Astrocyte of the hippocampus (primary cell): Measurements from ENCODE around the gene CTTNBP2NL.

Experiments
- DNase-seq: peaks from one replicate; pipeline ENCODE4 v3.0.0; 2011; ENCODE audit warnings: low read depth, low spot score

CTTNBP2NL gene, protein sequence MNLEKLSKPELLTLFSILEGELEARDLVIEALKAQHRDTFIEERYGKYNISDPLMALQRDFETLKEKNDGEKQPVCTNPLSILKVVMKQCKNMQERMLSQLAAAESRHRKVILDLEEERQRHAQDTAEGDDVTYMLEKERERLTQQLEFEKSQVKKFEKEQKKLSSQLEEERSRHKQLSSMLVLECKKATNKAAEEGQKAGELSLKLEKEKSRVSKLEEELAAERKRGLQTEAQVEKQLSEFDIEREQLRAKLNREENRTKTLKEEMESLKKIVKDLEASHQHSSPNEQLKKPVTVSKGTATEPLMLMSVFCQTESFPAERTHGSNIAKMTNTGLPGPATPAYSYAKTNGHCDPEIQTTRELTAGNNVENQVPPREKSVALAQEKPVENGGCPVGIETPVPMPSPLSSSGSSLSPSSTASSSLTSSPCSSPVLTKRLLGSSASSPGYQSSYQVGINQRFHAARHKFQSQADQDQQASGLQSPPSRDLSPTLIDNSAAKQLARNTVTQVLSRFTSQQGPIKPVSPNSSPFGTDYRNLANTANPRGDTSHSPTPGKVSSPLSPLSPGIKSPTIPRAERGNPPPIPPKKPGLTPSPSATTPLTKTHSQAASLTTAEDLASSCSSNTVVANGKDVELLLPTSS

DNA sequence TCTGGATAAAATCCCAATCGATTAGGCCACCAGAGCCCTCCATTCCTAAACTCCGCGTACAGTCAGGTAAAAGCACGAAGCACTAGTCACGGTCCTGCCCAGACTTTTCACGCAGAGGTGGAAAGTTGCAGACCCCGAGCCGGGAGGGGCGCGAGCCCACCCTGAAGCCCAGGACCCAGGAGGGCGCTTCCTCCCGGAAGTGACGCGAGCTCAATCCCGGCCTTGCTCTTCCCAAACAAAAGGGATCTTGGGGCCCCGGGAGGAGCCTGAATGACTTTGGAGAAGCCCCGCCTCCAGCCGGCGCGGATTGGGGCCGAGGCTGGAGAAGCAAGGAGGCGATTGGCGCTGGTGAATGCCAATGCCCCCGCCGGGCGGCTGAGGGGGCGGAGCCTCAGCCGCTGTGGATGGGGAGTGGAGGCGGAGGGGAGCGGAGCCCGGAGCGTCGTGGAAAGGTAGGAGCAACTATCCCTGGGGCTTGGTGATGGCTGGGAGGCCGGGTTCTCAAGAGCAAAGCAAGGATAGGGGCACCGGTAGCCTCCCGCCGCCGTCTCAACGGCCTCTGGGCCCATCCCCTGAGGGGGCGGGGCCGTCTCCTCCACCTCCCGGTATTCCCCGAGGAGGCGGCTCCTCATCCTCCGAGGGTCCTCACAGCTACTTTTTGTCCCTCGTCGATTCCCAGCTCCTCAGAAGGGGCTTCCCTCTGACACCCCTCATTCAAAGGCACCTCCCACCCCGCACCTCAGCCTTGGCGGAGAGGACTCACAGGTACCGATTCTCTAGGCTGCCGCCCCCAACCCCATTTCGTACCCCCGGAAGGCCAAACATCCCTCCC, at the start of gene CTTNBP2NL:
CTTNBP2NL (plus strand) TSS at position 394 of the 832 bp plus-strand sequence. CDS start 19,952 bp downstream, outside the sequence.
- peak; percentile 99 for DNase-seq

DNA sequence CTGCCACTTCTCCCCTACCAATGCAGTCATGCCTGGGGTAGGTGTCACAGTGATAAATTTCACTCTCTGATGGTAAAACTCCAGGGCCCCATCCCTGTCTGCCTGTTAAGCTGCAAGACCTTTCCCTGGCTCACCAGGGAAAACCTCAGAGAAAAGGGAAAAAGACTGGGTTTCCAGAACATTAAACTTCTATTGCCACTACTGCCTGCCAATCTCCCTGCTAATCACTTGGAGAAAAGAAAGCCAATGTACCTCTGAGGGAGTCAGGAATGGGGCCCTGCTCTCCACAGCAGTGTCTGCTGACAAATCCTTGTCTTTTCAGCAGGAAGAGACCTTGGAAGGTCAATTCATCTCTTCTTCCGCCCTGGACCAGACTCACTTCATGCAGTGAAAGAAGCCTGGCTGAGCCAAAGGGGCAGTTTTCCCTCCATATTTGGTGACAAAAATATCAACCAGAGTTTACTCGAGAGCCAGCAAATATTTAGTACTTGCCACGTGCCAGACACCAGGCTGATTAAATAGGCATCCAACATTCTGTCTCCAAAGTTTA, 49.1 kb upstream of the CTTNBP2NL start:
- no peak for DNase-seq

DNA sequence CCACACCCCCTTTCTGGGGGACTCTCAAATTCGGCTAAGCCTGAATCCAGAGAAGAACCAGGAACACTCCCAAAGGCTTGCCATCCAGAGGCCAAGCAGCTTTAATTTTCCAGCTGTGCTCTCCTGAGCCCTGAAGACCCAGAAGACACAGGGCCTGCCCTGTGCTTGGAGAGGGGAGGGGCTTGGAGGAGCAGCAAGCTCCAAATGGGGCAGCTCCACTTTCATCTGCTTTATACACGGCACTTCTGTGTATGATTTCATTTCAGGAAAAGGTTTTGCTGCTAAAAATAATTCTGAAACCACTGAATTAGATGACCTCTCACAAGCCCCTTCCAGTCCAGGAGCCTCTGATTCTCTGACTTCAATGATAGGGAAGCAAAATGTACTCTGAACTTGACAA, 39.2 kb upstream of the CTTNBP2NL start:
- no peak for DNase-seq

DNA sequence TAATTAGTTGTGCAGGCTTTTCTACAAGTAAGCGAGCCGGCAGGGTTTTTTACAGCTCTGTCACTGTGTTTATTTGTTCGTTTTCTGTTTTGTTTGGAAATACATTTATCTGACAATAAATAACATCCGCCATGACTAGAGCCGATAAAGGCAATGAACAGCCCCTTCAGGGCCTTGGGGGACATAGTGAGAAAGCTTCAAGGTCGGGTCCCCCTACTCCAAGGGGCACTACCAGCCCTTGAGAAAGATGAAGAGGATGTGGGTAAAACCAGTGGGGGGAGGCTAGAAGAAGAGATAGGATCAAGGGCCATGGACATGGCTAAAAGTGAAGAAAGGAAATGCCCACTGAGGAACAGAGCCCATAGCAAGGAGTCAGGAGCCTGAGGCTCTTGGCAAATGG, 38.5 kb upstream of the CTTNBP2NL start:
- DNase-seq, result no peak

DNA sequence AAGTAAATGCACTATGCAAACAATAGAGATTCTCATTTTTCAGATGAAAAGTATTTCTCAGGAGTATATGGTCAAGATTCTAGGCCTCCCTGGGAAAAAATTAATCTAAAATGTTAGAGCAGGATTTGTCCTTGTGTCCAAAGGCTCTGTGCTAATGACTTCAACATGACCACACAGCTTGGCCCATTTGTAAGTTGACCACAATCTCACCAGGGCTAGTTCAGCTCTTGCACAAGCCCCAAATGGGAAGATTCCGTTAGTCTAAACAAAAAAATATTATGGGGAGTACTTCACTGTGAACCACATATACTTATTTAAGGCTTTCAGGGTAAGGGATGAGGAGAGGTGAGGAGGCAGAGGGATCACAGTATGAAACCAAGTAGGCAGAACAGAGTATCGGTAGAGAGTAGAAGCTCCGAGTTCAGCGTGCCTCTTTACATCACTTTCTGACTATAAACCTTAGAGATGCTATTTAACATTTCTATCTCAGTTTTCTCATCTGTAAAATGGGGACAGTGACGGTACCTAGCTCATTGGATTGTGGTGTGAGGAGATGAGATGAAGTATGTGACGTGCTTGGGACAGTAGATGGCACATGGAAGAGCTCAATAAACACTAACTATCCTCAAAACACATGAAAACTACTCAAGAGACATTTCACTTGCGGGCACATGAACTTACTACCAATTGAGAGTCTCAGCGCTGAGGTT, 37.8 kb upstream of the CTTNBP2NL start:
- DNase-seq, result no peak

DNA sequence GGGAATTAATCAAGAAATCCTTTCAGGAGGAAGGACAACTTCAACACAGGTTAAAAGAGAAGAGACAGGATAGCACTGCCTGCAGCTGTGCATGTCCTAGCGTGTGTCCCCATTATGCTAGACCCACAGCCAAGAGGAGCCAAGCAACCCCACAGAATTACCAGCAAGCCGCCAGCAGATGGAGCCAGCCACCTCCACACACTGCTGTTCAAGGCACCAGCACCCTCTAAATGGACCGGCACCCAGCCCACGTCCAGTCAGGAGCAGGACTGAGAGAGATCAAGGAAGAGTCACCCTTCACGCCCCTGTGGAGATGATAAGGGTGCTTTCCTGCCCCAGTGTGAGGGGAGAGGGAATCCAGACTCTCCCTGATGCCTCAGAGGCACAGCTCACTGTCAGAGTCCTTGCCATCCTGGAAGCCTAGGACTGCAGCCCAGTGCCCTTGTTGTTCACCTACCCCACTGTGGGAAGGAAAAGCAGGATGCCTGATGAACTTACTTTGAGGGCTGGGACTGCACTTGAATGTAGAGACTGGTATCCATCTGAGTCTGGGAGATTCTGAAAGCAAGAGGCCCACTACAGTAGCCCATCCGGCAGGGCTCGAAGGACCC, 37.1 kb upstream of the CTTNBP2NL start:
- peak; percentile 68 for DNase-seq

DNA sequence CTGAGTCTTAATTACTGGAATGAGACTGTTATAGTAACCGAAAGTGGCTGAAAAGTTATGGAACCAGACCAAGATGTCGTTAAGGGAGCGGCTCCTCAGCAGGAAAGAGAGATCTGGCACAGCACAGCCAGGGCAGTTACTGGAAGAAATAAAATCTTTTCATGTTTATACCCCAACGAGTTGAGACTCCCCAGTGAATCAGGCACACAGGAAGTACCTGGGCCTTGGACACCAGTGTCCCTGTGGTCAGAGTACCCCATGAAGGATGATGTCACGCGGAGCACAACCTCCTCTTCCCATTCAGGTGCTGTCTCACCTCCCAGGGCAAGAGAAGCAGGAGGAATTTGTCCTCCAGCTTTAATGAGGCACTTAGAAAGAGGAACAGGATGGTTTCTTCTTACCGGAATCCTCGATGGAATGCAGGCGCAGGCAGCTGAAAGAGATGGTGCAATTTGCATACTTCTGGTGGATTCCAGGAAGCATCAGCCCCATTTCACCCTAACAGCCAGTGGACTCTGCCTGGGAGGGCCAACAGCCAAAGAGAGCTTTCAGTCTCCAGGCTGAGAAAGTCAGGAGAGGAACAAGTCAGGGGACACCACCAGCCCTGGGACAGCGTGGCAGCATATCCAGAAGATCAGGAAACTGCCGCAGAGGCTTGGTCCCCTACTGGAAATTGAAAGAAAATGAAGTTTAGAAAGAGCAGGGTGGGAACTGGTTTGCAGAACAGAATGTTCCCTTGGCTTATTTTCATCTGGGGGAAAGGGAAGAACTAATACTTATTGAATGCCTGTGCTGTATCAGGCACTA, 35.9 kb upstream of the CTTNBP2NL start:
- peak; percentile 82 for DNase-seq

DNA sequence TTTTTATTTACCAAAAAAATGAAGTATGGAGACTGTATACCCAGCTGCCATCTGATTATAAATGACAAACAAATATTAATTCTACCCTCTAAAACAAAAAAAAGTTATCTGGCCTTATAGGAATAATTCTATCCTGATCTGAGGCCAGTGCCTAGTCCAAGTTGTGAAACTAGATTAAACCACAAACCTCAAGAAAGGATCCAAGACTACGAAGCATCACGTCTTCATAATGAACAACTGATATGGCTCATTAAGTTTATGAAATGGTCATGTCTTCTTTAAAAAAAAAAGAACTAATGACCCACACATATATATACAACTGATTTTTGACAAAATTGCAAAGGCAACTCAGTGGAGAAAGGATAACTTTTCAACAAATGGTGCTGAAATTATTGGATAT, 32.4 kb upstream of the CTTNBP2NL start:
- DNase-seq, result no peak

DNA sequence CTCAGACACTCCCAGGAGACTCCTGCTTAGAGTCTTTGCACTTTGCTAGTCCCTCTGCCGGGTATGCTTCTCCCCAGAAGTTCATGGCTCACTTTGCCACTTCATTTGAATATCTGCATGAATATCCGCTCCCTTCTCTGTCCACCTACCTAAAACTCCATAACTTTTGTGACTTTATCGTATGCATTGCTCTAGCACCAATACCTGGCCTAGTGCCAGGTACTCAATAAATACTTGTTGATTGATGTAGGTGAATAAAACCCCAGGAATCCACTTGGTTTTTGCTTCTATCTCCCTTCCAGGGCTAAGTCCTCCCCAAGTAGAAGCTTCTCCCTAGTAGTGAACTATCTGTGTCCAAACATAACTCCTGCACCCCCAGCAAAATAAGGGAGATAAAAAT, 27.8 kb upstream of the CTTNBP2NL start:
- no peak for DNase-seq

DNA sequence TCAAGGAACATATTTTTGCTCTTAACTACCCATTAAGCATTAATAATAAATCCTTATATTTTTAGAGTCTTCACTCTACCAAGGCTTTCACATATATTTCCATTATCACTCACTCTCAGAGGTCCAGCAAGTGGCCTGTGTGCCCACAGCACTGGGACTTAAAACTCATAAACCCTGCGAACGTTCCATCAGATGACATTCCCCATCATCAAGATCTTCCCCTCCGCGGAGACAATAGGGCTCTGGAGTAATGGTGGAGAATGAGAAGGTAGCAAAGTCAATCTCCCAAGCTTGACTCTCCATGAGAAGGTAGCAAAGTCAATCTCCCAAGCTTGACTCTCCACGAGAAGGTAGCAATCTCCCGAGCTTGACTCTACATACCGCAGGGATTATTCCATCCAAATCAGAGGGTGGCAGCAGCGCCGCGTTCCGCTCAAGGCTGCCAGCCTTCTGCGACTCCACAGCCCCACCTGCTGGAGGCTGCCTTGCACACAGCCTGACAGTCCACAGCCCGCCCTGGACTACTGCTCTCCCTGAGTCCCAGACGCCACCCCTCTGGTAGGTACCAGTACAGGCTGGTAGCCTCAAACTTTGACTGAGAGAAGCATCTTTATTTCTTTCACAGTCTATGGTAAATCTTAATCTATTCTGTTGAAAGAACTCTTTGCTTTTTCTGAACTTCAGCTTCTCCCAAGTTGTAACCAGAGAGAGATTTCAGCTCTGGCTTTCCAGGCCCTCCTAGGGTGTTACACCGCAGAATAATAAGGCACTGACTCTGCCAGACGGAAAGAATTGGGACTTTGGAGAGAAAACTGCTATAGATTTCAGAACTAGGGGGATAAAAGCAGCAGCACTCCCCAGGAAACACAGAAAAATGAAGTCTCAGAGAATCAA, 26.4 kb upstream of the CTTNBP2NL start:
- peak; percentile 95 for DNase-seq

DNA sequence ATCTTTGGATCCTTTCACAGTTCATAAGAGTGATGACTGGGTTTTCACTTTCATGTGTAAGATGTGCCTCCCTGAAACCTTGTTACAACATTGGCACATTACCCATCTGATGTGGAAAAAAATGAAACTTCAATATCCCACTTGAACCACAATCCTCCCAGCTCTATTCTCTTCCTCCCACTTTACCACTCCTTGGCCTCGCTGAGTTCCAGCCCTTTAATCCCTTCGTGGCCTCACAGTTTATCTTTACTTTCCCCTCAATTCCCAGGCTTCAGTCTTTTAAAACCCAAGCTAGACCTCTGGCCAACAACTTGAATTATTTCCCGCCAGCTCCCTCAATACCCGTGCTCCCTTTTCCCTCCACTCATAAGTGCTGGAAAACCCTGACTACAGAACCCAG, 25.0 kb upstream of the CTTNBP2NL start:
- no peak for DNase-seq

DNA sequence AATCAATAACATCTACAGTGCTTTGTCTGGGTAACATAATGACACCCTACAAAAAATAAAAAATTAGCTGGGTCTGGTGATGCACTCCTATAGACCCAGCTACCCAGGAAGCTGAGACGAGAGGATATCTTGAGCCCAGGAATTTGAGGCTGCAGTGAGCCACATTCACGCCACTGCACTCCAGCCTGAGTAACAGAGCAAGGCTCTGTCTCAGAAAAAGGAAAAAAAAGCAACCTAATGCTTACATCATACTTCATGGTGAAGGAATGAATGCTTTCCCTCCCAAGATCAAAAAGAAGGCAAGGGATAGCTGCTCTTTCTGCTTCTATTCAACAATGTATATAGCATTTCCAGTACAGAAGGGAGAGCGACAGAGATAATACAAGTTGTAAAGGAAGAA, 24.2 kb upstream of the CTTNBP2NL start:
- DNase-seq, result no peak

DNA sequence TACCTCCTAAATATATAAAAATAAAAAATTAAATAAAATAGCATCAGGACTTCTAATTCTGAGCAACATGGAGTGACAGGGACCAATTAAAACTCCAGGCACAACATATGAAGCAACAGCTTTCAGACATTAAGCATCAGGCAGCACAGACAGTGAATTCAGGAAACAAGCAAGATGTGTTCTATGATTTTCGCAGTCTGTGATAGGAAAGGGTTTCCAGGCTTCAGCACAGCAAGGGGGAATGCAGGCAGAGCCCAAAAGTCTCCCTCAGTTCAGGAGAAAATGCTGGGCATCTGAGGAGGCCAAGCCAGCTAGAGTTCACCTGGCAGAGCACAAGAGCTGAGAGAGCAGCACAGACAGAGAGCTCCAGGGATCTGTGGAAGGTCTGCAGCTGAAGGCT, 22.2 kb upstream of the CTTNBP2NL start:
- no peak for DNase-seq

DNA sequence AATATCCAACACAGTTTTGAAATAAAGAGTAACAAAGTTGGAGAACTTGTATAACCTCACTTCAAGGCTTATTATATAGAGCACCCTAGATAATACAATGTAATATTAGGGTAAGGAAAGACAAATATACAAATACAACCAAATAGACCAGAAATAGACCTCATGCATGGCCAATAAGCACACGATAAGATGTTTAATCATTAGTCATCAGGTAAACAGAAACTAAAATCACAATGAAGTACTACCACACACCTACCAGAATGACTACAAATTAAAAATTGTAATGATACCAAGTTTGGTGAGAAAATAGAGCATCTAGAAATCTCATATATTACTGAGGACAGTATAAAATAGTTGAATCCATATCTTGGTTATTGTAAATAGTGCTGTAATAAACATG, 20.3 kb upstream of the CTTNBP2NL start:
- DNase-seq, result no peak

DNA sequence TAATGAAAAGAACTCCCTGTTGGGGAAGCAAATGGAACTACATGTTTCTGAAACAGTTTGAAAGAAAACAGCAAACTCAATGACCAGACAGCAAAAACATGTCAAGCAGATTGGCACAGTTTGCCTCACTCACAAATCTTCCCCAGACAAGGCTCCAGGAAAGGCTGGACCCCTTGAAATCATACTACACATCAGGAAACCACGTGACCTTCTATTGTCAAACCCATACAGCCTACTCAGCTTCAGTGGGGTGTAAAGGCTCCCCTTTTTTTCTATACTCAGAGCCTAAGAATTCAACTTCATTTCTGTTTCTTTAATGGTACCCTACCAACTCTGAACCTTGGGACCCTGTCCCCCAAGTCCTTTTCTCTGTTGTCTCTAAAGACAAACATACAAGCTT, 15.7 kb upstream of the CTTNBP2NL start:
- DNase-seq, result no peak

DNA sequence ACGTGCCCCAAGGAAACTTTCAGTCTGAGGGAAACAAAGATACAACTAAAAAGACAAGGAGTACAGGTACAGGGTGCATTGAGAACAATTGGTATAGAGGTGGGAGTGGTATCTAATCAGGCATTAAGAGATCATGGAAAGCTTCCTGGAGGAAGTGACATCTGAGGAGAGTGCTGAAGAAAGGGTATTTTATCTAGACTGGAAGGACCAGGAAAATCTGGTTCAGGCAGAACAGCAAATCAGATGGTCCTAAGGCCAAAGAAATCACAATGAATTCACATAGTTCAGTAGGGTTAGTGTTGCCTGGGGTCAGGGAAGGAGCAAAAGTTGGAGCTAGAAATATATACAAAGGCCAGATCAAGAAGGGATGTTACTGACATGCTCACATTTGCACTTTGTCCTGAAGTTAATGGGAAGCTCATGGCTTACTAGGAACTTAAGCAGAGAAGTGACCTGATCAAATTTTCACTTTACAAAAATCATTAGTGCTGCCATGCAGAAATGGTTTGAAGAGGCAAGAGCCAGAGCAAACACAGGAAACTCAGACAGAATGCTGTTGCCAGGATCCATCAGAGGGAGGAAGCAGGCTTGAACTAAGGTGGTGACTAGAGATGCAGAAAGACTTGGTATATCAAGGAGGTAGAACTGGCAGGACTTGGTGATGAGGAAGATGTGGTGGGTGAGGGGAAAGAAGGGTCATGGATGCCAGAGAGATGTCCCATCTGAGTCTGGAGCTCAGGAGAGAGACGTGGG, 14.5 kb upstream of the CTTNBP2NL start:
- no peak for DNase-seq

DNA sequence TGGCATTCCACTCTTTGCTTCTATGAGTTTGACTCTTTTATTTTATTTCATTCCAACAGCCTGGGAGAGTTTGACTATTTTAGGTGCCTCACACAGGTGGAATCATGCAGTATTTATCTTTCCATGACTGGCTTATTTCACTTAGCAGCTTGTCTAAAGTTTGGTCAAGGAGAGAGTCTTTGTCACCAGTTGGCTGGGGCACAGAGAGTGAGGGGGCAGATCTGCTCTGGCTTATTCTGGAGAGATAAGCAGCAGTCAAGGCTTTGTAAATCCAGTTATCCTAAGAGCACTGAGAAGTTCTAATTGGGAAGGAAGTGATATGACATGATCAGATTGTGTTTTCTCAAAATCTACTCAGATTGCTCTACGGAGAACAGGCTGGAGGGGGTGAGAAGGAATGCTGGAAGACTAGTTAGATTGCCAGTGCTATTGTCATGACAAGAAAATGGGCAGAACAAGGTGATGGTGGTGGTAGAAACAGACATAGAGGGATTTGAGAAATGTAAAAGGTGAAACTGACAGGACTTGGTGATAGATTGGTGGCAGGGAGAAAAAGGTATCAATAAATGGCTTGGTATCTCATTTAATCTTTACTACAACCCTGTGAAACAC, 12.1 kb upstream of the CTTNBP2NL start:
- no peak for DNase-seq
